H1 (cell line): Measurements from ENCODE around the gene MEF2D.

Experiments
- EGR1 ChIP-seq: IDR thresholded peaks from 2 replicates; pipeline ENCODE4 v1.6.1; 2011; ENCODE audit warnings: low read depth, low read length, borderline replicate concordance
- PHF8 ChIP-seq: fragments of 200-600 bp; sonication (generic); conservative IDR thresholded peaks from 2 replicates; pipeline ENCODE4 v1.7.1; 2012; ENCODE audit warnings: low read depth, mild to moderate bottlenecking, inconsistent platforms, low read length, moderate library complexity
- POLR2A ChIP-seq, 2 experiments: IDR thresholded peaks; 1 replicate in 1 of 2; 2 replicates in 1 of 2; pipeline ENCODE4 v1.6.1; 2011; ENCODE audit warnings: low read depth in 2 of 2, low read length in 2 of 2, mild to moderate bottlenecking in 2 of 2; ENCODE audit errors: control extremely low read depth in 1 of 2
- SIRT6 ChIP-seq: IDR thresholded peaks from one replicate; pipeline ENCODE4 v1.7.1; 2012; ENCODE audit warnings: low read length, inconsistent platforms
- USF2 ChIP-seq: IDR thresholded peaks from 2 replicates; pipeline ENCODE4 v1.6.1; 2011; ENCODE audit warnings: low read length, improper control_type of control experiment
- YY1 ChIP-seq: IDR thresholded peaks from 2 replicates; pipeline ENCODE4 v1.6.1; 2011; ENCODE audit warnings: low read depth, mild to moderate bottlenecking, low read length
- TF ChIP-seq, protein P1 (sequence below), 3 experiments: IDR thresholded peaks; 1 replicate in 2 of 3; 2 replicates in 1 of 3; pipeline versions ENCODE4 v1.5.1 to v1.6.1; 2011; ENCODE audit warnings: low read length in 3 of 3, mild to moderate bottlenecking in 3 of 3, inconsistent platforms in 2 of 3, low read depth in 1 of 3, moderate library complexity in 1 of 3; ENCODE audit not compliant: insufficient read depth in 1 of 3; ENCODE audit errors: control extremely low read depth in 1 of 3

- TF ChIP-seq YY1 (no peak), USF2 (no peak), SIRT6 (no peak), EGR1 (no peak), PHF8 (no peak), POLR2A (IDR thresholded peaks at IDR 0.05; ENCODE audit: control extremely low read depth in 1 of 2, low read depth in 2 of 2, low read length in 2 of 2) (no peak)
- TF ChIP-seq, protein P1, sequence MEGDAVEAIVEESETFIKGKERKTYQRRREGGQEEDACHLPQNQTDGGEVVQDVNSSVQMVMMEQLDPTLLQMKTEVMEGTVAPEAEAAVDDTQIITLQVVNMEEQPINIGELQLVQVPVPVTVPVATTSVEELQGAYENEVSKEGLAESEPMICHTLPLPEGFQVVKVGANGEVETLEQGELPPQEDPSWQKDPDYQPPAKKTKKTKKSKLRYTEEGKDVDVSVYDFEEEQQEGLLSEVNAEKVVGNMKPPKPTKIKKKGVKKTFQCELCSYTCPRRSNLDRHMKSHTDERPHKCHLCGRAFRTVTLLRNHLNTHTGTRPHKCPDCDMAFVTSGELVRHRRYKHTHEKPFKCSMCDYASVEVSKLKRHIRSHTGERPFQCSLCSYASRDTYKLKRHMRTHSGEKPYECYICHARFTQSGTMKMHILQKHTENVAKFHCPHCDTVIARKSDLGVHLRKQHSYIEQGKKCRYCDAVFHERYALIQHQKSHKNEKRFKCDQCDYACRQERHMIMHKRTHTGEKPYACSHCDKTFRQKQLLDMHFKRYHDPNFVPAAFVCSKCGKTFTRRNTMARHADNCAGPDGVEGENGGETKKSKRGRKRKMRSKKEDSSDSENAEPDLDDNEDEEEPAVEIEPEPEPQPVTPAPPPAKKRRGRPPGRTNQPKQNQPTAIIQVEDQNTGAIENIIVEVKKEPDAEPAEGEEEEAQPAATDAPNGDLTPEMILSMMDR (IDR thresholded peaks at IDR 0.05; ENCODE audit: control extremely low read depth in 1 of 3, insufficient read depth in 1 of 3, low read depth in 1 of 3, low read length in 3 of 3) = no peak
Measured at GRCh38 chr1:156477526-156478249, 22.9 kb downstream of the MEF2D start.
